CD14-positive monocyte (primary cell): ENCODE results near the gene TMBIM4. TPM values are rescaled to one million over a fixed set of nuclear protein-coding genes. Genes with fewer than 3 reads are reported as not detected.
A peak's percentile ranks its signal among the peaks of the same experiment; 100 is the strongest.

ENCODE experiments used
- DNase-seq, 3 donors: peaks; one replicate each; pipeline ENCODE4 v3.0.0-alpha.2; 2011 to 2022
- H2AFZ ChIP-seq: 2 replicates; pipeline ENCODE4 v1.6.0; 2012; ENCODE audit warnings: mild to moderate bottlenecking, low read depth, low read length, inconsistent platforms; ENCODE audit not compliant: insufficient read depth, poor library complexity, severe bottlenecking
- H3K27ac ChIP-seq, 2 donors: 1 replicate in 1 of 2; 2 replicates in 1 of 2; pipeline ENCODE4 v1.5.1; 2012 to 2013; ENCODE audit warnings: low read length in 2 of 2, control low read depth in 1 of 2, inconsistent platforms in 1 of 2, low read depth in 1 of 2, mild to moderate bottlenecking in 1 of 2
- H3K27me3 ChIP-seq, 2 donors: one replicate each; pipeline versions ENCODE4 v1.6.0 to v1.6.1; 2011 to 2013; ENCODE audit warnings: low read length in 2 of 2; ENCODE audit not compliant: control insufficient read depth in 2 of 2, insufficient read depth in 2 of 2
- H3K36me3 ChIP-seq, 2 donors: replicated peaks in 1 of 2; 1 replicate in 1 of 2; 2 replicates in 1 of 2; pipeline versions ENCODE4 v1.5.1 to v1.6.1; 2012 to 2013; ENCODE audit warnings: low read length in 2 of 2, control low read depth in 1 of 2, inconsistent platforms in 1 of 2, mild to moderate bottlenecking in 1 of 2; ENCODE audit not compliant: insufficient read depth in 2 of 2, control insufficient read depth in 1 of 2
- H3K4me1 ChIP-seq, 2 donors: 1 replicate in 1 of 2; 2 replicates in 1 of 2; pipeline versions ENCODE4 v1.5.1 to v1.6.1; 2012 to 2013; ENCODE audit warnings: low read length in 2 of 2, control low read depth in 1 of 2, inconsistent platforms in 1 of 2, mild to moderate bottlenecking in 1 of 2, moderate library complexity in 1 of 2; ENCODE audit not compliant: insufficient read depth in 2 of 2, control insufficient read depth in 1 of 2
- H3K4me2 ChIP-seq: replicated peaks from 2 replicates; pipeline ENCODE3; 2012; ENCODE audit warnings: low read length, moderate library complexity, mild to moderate bottlenecking; ENCODE audit not compliant: poor library complexity, severe bottlenecking; ENCODE audit errors: extremely low read depth
- H3K4me3 ChIP-seq, 3 experiments: fragments of 200-600 bp in 1 of 3; sonication (generic) in 1 of 3; replicated peaks in 1 of 3; 1 replicate in 2 of 3; 2 replicates in 1 of 3; pipeline ENCODE4 v1.5.1; 2011 to 2013; ENCODE audit warnings: low read length in 3 of 3, mild to moderate bottlenecking in 3 of 3, control low read depth in 2 of 3, low read depth in 2 of 3, inconsistent platforms in 1 of 3, moderate library complexity in 1 of 3
- H3K79me2 ChIP-seq: 2 replicates; pipeline ENCODE4 v1.6.0; 2012; ENCODE audit warnings: mild to moderate bottlenecking, control low read depth, inconsistent platforms, low read length, moderate library complexity; ENCODE audit not compliant: insufficient read depth
- H3K9ac ChIP-seq: 2 replicates; pipeline ENCODE4 v1.6.0; 2017; ENCODE audit warnings: low read length, mild to moderate bottlenecking; ENCODE audit not compliant: insufficient read depth, poor library complexity, severe bottlenecking
- H3K9me3 ChIP-seq, 2 donors: replicated peaks in 1 of 2; 1 replicate in 1 of 2; 2 replicates in 1 of 2; pipeline versions ENCODE4 v1.5.1 to v1.6.1; 2012 to 2013; ENCODE audit warnings: low read length in 2 of 2, control low read depth in 1 of 2; ENCODE audit not compliant: control insufficient read depth in 1 of 2, insufficient read depth in 1 of 2
- H4K20me1 ChIP-seq: 2 replicates; pipeline ENCODE4 v1.6.0; 2012; ENCODE audit warnings: mild to moderate bottlenecking, low read length, control low read depth, moderate library complexity; ENCODE audit not compliant: insufficient read depth
- H3K27ac Mint-ChIP-seq, 7 donors: one replicate each; pipeline ENCODE4 v1.8.0; 2020; ENCODE audit warnings: mild to moderate bottlenecking in 7 of 7, mixed read lengths in 7 of 7, moderate library complexity in 6 of 7, inconsistent platforms in 2 of 7
- H3K27me3 Mint-ChIP-seq, 3 donors: one replicate each; pipeline ENCODE4 v1.8.0; 2021 to 2022; ENCODE audit warnings: low read depth in 3 of 3, mild to moderate bottlenecking in 3 of 3, mixed read lengths in 3 of 3, moderate library complexity in 3 of 3, inconsistent platforms in 1 of 3
- H3K36me3 Mint-ChIP-seq, 2 donors: one replicate each; pipeline ENCODE4 v1.8.0; 2020; ENCODE audit warnings: mixed read lengths in 2 of 2, inconsistent platforms in 1 of 2, mild to moderate bottlenecking in 1 of 2
- H3K4me1 Mint-ChIP-seq: one replicate; pipeline ENCODE4 v1.8.0; 2020; ENCODE audit warnings: mild to moderate bottlenecking, mixed read lengths
- H3K4me3 Mint-ChIP-seq, 2 donors: one replicate each; pipeline ENCODE4 v1.8.0; 2020; ENCODE audit warnings: mild to moderate bottlenecking in 2 of 2, mixed read lengths in 2 of 2, moderate library complexity in 1 of 2
- H3K9me3 Mint-ChIP-seq, 7 donors: one replicate each; pipeline ENCODE4 v1.8.0; 2020 to 2022; ENCODE audit warnings: mixed read lengths in 7 of 7, mild to moderate bottlenecking in 6 of 7, moderate library complexity in 6 of 7, inconsistent platforms in 2 of 7
- CTCF ChIP-seq: fragments of 200-600 bp; IDR thresholded peaks from one replicate; pipeline ENCODE4 v1.8.0; 2022; ENCODE audit warnings: antibody characterized with exemption, mild to moderate bottlenecking
- WGBS: methylation state at CpG from one replicate; pipeline ENCODE4 v1.1.5; 2013; ENCODE audit warnings: missing lambda C conversion rate; ENCODE audit not compliant: insufficient coverage; 5-methylcytosine and 5-hydroxymethylcytosine counted together
- intact Hi-C, 2 donors: fragments of 100-400 bp; cut with micrococcal nuclease; formaldehyde crosslinking; loops; one replicate each; pipeline versions ENCODE4 v1.15.0 to v1.15.1; 2023
- polyA plus RNA-seq, 3 donors: library from polyadenylated mRNA; depleted of rRNA in 1 of 3; unstranded in 2 of 3; stranded (reverse) in 1 of 3; fragments of 300-500 nt in 2 of 3; fragments of >200 nt in 1 of 3; fragmentation: Illumina TruSeq in 2 of 3; gene quantifications; 1 replicate in 2 of 3; 2 replicates in 1 of 3; pipeline ENCODE4 v1.2.3, GENCODE V29; 2012 to 2021

Gene TMBIM4
- polyA plus RNA-seq, 3 donors, result 153 to 823 (median 694) TPM

- TF ChIP-seq CTCF, result no peak
- Mint-ChIP-seq H3K4me3 (no peak overlapping the region), H3K27me3 (no peaks in the 10 kb centered on the region), H3K9me3 (peaks cover 0 to 6% (median 0%) of the 10 kb centered on the region in 7 donors), H3K36me3 (peaks cover 51 to 61% of the 10 kb centered on the region in 2 donors), H3K27ac (peak overlapping the region in 5 of 7 donors; percentile 46 to 81 (median 64)), H3K4me1 (peaks cover 57% of the 10 kb centered on the region)
- H3K27me3 ChIP-seq, result no peaks in the 10 kb centered on the region
- H2AFZ ChIP-seq, result no peak overlapping the region
- H3K36me3 ChIP-seq, result peaks cover 26 to 59% of the 10 kb centered on the region in 2 donors
- H3K9me3 ChIP-seq, result no peaks in the 10 kb centered on the region
- peaks cover 95% of the 10 kb centered on the region for H4K20me1 ChIP-seq
- H3K4me2 ChIP-seq, result no peak overlapping the region
- H3K9ac ChIP-seq, result no peak overlapping the region
- H3K4me1 ChIP-seq, result peaks cover 37 to 48% of the 10 kb centered on the region in 2 donors
- no peak overlapping the region for H3K4me3 ChIP-seq
- H3K27ac ChIP-seq, result peak overlapping the region in 1 of 2 donors; percentile 84
- DNase-seq, result no peak
- intact Hi-C loops, result loop anchor here in 1 of 2 donors (5.0 to 10.0 kb wide), 2 partner anchors 33 to 55 kb away; partner anchors contain the start of gene TMBIM4
- H3K79me2 ChIP-seq, result peaks cover 100% of the 10 kb centered on the region
These were observed 30.2 kb upstream of the TMBIM4 start for GRCh38 chr12:66199831-66200509.

GRCh38 chr12:66199141-66199540, 29.3 kb upstream of the TMBIM4 start:
- no peak overlapping the region for H3K4me3 Mint-ChIP-seq
- H3K4me1 Mint-ChIP-seq, result peaks cover 65% of the 10 kb centered on the region
- no peak overlapping the region for H3K4me3 ChIP-seq
- H3K79me2 ChIP-seq, result peaks cover 100% of the 10 kb centered on the region
- H3K9me3 ChIP-seq, result no peaks in the 10 kb centered on the region
- H3K36me3 Mint-ChIP-seq, result peaks cover 49 to 61% of the 10 kb centered on the region in 2 donors
- no CpG with 5 or more reads among the region's 3 CpGs for WGBS
- peaks cover 22 to 59% of the 10 kb centered on the region in 2 donors for H3K36me3 ChIP-seq
- H3K4me1 ChIP-seq, result peaks cover 45 to 56% of the 10 kb centered on the region in 2 donors
- H4K20me1 ChIP-seq, result peaks cover 95% of the 10 kb centered on the region
- peak overlapping the region in 5 of 7 donors; percentile 23 to 88 (median 73) for H3K27ac Mint-ChIP-seq
- H3K9me3 Mint-ChIP-seq, result peaks cover 0 to 8% (median 0%) of the 10 kb centered on the region in 7 donors
- no peak overlapping the region for H3K9ac ChIP-seq
- no peak overlapping the region for H2AFZ ChIP-seq
- DNase-seq, result no peak
- H3K4me2 ChIP-seq, result no peak overlapping the region
- no peak for TF ChIP-seq CTCF
- intact Hi-C loops, result loop anchor here in 1 of 2 donors (10.0 kb wide), 1 partner anchor 54 kb away; no protein-coding TSS in a partner anchor
- H3K27me3 Mint-ChIP-seq, result no peaks in the 10 kb centered on the region
- H3K27me3 ChIP-seq, result no peaks in the 10 kb centered on the region
- peak overlapping the region in 1 of 2 donors; percentile 84 for H3K27ac ChIP-seq
